GOT3 (cell line): Measurements from ENCODE around the gene FBXW12.

Experiments used
- DNase-seq: peaks from one replicate; lab custom pipeline; 2025; ENCODE audit warnings: mixed read lengths; lab: John Stamatoyannopoulos, UW

The FBXW12 gene

GRCh38 chr3:48435774-48436476, 63.9 kb downstream of the FBXW12 start:
- DNase-seq = peak; percentile 47

- DNase-seq = no peak
Measured at GRCh38 chr3:48436477-48436787, 64.4 kb downstream of the FBXW12 start.

- no peak for DNase-seq
Measured at GRCh38 chr3:48436855-48437254, 64.8 kb downstream of the FBXW12 start.

DNA sequence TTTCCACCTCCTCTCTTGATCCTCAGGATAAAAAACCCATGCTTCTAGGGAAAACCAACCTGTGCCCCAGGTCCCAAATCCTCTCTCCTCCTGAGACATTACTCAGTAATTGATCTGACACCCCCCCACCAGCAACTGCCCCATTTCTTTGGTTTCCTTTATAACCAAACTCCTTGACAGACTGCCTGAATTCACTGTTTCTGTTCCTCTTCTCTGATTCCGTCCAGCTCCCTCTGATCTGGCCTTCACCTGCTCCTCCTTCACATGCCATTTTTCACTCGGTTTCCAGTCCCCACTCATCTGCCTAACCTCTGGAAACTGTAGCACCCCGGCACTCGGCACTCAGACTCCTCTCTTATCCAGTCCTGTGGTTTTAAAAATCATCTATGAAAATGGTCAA, 65.8 kb downstream of the FBXW12 start:
- DNase-seq = no peak

DNA sequence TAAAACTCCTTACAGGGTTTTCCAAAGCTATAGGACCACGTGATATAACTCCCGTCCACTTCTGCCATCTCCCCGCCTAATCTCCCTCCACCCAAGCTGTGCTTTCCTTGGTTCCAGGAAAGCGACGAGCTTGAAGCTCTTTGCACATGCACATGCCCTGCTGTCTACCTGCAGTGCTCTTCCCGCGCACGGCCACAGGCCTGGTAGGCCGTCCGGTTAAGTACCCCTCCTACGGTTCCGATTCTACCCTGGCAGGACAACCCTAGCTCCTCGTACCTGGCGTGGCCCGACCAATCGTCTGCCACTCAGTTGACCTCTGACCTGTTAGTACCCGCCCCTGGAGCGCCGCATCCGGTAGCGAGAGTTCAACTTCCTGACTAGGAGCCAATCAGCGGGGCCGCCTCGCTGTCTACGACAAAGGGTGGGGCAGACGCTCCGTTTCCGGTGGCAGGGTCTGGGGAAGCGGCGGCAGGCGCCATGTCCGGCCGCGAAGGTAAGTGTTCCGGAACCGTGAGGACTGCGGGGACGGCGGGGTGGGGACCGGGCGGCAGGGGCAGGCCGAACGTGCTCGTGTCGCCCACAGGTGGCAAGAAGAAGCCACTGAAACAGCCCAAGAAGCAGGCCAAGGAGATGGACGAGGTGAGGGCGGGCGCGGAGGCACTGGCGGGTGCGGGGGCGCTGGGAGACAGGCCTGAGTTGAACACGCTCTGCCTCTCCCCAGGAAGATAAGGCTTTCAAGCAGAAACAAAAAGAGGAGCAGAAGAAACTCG, 68.0 kb downstream of the FBXW12 start, which contains the start of the genes CCDC51 and TMA7:
Gene CCDC51, minus strand, starts transcription at position 300 of the 770 bp plus-strand sequence. CDS start 4,991 bp downstream, outside the sequence.
Gene TMA7, plus strand, starts transcription at position 438 of the 770 bp plus-strand sequence. Its CDS starts 40 bp downstream, at position 478.
- peak; percentile 81 for DNase-seq

- no peak for DNase-seq
Measured at GRCh38 chr3:48440590-48440958, 68.6 kb downstream of the FBXW12 start.

DNA sequence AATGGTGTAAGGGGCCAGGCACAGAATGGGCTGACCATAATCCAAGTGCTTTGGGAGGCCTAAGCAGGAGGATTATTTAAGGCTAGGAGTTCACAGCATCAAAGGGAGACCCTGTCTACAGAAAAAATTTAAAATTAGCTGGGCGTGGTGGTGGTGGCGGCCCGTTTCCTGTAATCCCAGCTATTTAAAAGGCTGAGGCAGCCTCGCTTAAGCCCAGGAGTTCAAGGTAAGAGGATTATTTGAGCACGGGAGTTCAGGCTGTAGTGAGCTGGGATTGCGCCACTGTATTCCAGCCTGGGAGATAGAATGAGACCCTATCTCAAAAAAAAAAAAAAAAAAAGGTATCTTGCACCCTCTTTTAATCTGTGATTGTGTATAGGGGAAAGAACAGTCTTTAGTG, 69.9 kb downstream of the FBXW12 start:
- DNase-seq = no peak
